HFFc6 (cell line): Measurements from ENCODE around the gene CYBA. TPM values are rescaled to one million over a fixed set of nuclear protein-coding genes. Genes with fewer than 3 reads are reported as not detected.
"Not testable (repeated sequence)": the region's sequence is repeated elsewhere in the genome, so short reads cannot be mapped to it uniquely, and the experiment has no call there.

Source experiments
- DNase-seq: peaks from one replicate; pipeline ENCODE4 v3.0.0-alpha.2; 2018
- H3K27ac Mint-ChIP-seq: 2 replicates; pipeline ENCODE4 v1.8.0; 2020; ENCODE audit warnings: mild to moderate bottlenecking, mixed read lengths
- H3K27me3 Mint-ChIP-seq: 2 replicates; pipeline ENCODE4 v1.8.0; 2021; ENCODE audit warnings: mild to moderate bottlenecking, moderate library complexity, mixed read lengths; ENCODE audit not compliant: insufficient read depth
- H3K36me3 Mint-ChIP-seq: 2 replicates; pipeline ENCODE4 v1.8.0; 2021; ENCODE audit warnings: low read depth, mixed read lengths
- H3K4me1 Mint-ChIP-seq: 2 replicates; pipeline ENCODE4 v1.8.0; 2020; ENCODE audit warnings: low read depth, mixed read lengths
- H3K4me3 Mint-ChIP-seq: 2 replicates; pipeline ENCODE4 v1.8.0; 2020; ENCODE audit warnings: mild to moderate bottlenecking, moderate library complexity, mixed read lengths
- H3K9me3 Mint-ChIP-seq: 2 replicates; pipeline ENCODE4 v1.8.0; 2020; ENCODE audit warnings: mild to moderate bottlenecking, mixed read lengths
- total RNA-seq, 6 experiments: library from RNA; stranded (reverse); fragmentation: NEBNext Ultra II Directional; extraction: Animal tissue kit (Norgen Biotek cat#: 25700); gene quantifications; 2 replicates in 1 of 6; 3 replicates in 5 of 6; pipeline ENCODE4 v1.2.3, GENCODE V29; 2021
- TF ChIP-seq, protein P1 (sequence below): fragments of 200-600 bp; sonication (generic); IDR thresholded peaks from 2 replicates; pipeline ENCODE4 v1.5.0; 2021; ENCODE audit warnings: antibody characterized with exemption, mild to moderate bottlenecking

CYBA gene
- total RNA-seq, 6 experiments from 2014 or later, result 29.0 to 228 (median 36.9) TPM

DNA sequence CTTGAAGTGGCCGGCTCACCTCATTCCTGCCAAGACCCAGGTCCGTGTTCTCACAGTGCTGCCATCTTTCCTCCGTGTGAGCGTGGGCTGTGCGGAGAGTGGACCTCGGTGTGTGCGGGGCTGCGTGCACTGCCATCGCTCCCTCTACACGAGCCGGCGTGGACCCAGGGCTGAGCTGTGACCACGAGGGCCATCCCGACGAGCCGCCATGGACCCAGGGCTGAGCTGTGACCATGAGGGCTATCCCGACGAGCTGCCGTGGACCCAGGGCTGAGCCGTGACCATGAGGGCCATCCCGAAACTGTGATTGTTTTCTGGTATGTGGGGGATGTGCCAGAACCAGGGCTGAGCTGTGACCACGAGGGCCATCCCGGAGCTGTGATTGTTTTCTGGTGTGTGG, 21.0 kb upstream of the CYBA start:
- Mint-ChIP-seq H3K9me3 (no peaks in the 10 kb centered on the region), H3K4me3 (no peak overlapping the region), H3K36me3 (peaks cover 12% of the 10 kb centered on the region; the same call in 1 of the 2 replicates), H3K4me1 (no peaks in the 10 kb centered on the region), H3K27me3 (0 out of 2 replicates have a peak, but pooled peaks cover under 1% of the 10 kb centered on the region), H3K27ac (no peak overlapping the region)
- DNase-seq, result no peak
- TF ChIP-seq, protein P1, sequence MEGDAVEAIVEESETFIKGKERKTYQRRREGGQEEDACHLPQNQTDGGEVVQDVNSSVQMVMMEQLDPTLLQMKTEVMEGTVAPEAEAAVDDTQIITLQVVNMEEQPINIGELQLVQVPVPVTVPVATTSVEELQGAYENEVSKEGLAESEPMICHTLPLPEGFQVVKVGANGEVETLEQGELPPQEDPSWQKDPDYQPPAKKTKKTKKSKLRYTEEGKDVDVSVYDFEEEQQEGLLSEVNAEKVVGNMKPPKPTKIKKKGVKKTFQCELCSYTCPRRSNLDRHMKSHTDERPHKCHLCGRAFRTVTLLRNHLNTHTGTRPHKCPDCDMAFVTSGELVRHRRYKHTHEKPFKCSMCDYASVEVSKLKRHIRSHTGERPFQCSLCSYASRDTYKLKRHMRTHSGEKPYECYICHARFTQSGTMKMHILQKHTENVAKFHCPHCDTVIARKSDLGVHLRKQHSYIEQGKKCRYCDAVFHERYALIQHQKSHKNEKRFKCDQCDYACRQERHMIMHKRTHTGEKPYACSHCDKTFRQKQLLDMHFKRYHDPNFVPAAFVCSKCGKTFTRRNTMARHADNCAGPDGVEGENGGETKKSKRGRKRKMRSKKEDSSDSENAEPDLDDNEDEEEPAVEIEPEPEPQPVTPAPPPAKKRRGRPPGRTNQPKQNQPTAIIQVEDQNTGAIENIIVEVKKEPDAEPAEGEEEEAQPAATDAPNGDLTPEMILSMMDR, result no peak

DNA sequence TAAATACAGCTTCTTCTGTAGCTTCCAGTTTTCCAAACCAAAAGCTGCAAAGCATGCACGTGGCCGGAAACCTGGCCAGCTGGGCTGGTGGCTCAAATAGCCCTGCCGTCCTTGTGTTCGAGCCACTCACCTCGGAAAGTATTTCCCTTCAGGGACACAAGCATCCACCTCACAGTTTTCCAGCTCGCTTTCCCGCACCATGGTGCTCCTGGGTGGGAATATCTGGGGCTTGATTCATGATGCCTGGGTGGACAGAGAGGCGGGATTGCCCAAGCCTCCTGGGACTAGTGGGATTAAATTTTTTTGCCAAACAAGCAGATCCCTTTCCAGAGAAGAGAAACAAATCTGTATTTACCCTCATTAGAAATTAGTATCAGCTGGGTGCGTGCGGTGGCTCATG, 19.1 kb upstream of the CYBA start:
- H3K27me3 Mint-ChIP-seq, result no peaks in the 10 kb centered on the region
- TF ChIP-seq, protein P1, result no peak
- no peak overlapping the region for H3K4me3 Mint-ChIP-seq
- peaks cover 15% of the 10 kb centered on the region; the same call in 1 of the 2 replicates for H3K36me3 Mint-ChIP-seq
- no peak overlapping the region for H3K27ac Mint-ChIP-seq
- no peaks in the 10 kb centered on the region for H3K9me3 Mint-ChIP-seq
- no peaks in the 10 kb centered on the region for H3K4me1 Mint-ChIP-seq
- no peak for DNase-seq

DNA sequence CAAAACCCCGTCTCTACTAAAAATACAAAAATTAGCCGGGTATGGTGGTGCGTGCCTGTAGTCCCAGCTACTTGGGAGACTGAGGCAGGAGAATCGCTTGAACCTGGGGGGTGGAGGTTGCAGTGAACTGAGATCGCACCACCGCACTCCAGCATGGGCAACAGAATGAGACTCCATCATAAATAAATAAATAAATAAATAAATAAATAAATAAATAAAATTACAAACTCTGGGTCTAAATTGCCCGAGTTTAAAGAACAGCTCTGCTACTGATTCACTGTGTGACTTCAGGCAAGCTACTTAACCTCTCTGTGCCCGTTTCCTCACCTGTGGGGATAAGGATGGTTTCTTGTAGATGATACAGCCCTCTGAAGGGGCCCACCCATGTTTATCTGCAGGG, 18.6 kb upstream of the CYBA start:
- peaks cover 15% of the 10 kb centered on the region; the same call in 1 of the 2 replicates for H3K36me3 Mint-ChIP-seq
- DNase-seq, H3K27me3 Mint-ChIP-seq, H3K4me3 Mint-ChIP-seq, H3K4me1 Mint-ChIP-seq, H3K9me3 Mint-ChIP-seq, H3K27ac Mint-ChIP-seq: not testable (repeated sequence)

DNA sequence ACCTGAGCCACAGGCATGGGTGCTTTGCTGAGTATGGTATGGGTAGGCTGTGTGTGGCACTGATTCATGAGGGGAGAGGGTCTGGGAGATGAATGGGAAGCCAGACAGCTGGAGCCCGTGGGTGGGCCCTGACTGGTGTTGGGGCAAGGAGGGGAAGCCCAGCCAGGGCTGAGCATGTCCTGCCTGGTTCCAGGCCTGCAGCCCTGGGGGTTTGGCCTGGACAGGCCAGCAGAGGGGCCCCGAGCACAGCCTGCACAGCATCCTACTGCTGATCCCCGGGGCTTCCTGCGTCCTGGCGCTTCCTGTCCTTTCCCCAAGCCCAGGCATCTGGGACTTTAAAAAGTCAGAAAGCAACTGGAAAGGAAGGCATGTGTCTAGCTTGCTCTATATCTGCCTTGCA, 16.6 kb upstream of the CYBA start:
- TF ChIP-seq, protein P1, result no peak
- H3K36me3 Mint-ChIP-seq, result peaks cover 15% of the 10 kb centered on the region; the same call in 1 of the 2 replicates
- H3K4me3 Mint-ChIP-seq, result no peak overlapping the region
- no peaks in the 10 kb centered on the region for H3K9me3 Mint-ChIP-seq
- no peak overlapping the region for H3K27ac Mint-ChIP-seq
- DNase-seq, result no peak
- no peaks in the 10 kb centered on the region for H3K27me3 Mint-ChIP-seq
- H3K4me1 Mint-ChIP-seq, result peaks cover 5% of the 10 kb centered on the region; the same call in 1 of the 2 replicates

DNA sequence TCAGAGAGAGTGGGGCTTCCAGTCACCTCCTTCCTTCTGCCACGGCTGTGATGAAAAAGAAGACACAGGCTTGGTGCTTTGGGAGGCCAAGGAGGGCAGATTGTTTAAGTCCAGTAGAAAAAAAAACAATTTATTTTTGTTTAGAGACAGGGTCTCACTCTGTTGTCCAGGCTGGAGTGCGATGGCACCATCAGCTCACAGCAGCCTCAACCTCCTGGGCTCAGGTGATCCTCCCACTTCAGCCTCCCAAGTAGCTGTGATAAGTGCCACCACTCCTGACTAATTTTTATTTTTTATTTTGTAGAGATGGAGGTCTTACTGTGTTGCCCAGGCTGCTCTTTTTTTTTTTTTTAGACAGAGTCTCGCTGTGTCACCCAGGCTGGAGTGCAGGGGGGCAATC, 14.7 kb upstream of the CYBA start:
- H3K27me3 Mint-ChIP-seq, result no peaks in the 10 kb centered on the region; the same call in 1 of the 2 replicates
- peaks cover 15% of the 10 kb centered on the region; the same call in 1 of the 2 replicates for H3K36me3 Mint-ChIP-seq
- DNase-seq, result no peak
- no peak overlapping the region for H3K4me3 Mint-ChIP-seq
- no peak overlapping the region for H3K27ac Mint-ChIP-seq
- no peaks in the 10 kb centered on the region for H3K9me3 Mint-ChIP-seq
- H3K4me1 Mint-ChIP-seq, result peaks cover 17% of the 10 kb centered on the region
- TF ChIP-seq, protein P1, result no peak

DNA sequence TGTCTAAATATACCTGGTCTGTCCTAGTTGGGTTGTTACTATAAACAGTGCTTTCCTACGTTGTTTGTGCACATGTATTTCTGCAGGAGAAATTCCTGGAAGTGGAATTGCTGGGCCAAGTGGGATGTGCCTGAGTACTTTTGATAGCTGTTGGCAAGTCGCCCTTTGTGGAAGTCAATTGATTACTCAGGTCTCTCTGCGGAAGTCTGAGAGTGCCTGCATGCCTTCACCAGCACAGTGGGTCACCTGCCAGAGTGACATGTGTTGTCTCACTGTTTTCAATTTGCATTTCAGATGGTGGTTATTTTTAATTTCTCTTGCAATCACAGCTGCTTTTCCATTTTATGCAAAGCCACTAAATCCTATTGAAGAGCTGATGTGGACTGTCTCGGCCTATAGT, 14.3 kb upstream of the CYBA start:
- DNase-seq, result no peak
- TF ChIP-seq, protein P1, result no peak
- no peak overlapping the region for H3K27ac Mint-ChIP-seq
- peak overlapping the region; percentile 7; the same call in 1 of the 2 replicates for H3K4me3 Mint-ChIP-seq
- peaks cover 17% of the 10 kb centered on the region for H3K4me1 Mint-ChIP-seq
- H3K9me3 Mint-ChIP-seq, result no peaks in the 10 kb centered on the region
- H3K27me3 Mint-ChIP-seq, result no peaks in the 10 kb centered on the region; the same call in 1 of the 2 replicates
- H3K36me3 Mint-ChIP-seq, result peaks cover 15% of the 10 kb centered on the region; the same call in 1 of the 2 replicates
